Gastrocnemius medialis (tissue), 4 donors: Measurements from ENCODE around the gene STUB1.

Source experiments
- CTCF ChIP-seq, 5 experiments: fragments of 450-650 bp in 3 of 5; fragments of 200-600 bp in 2 of 5; sonication (generic) in 2 of 5; IDR thresholded peaks in 4 of 5; conservative IDR thresholded peaks in 1 of 5; 1 replicate in 4 of 5; 2 replicates in 1 of 5; pipeline ENCODE4 v1.5.1; 2016 to 2019; ENCODE audit warnings: antibody characterized with exemption in 5 of 5, mild to moderate bottlenecking in 3 of 5, moderate library complexity in 3 of 5
- POLR2A ChIP-seq, 2 donors: fragments of 450-650 bp; IDR thresholded peaks; one replicate each; pipeline ENCODE4 v1.6.1; 2017; ENCODE audit warnings: antibody characterized with exemption in 2 of 2, mild to moderate bottlenecking in 2 of 2, moderate library complexity in 2 of 2

GRCh38 chr16:675884-676564 is 4.2 kb upstream of the STUB1 start:
- TF ChIP-seq POLR2A (IDR thresholded peaks at IDR 0.05) (no peak), CTCF (IDR thresholded peaks at IDR 0.05 in 4 of 5, conservative IDR thresholded peaks at IDR 0.05 in 1 of 5) (no peak)
